Stimulated activated CD8-positive, alpha-beta memory T cell treated with anti-CD3 and anti-CD28 coated beads, Interleukin-2, amount 100 ng/mL, for 48 hours (primary cell): Measurements from ENCODE around the gene ABCC11.
"Not testable (repeated sequence)": the region's sequence is repeated elsewhere in the genome, so short reads cannot be mapped to it uniquely, and the experiment has no call there.

ENCODE experiments used
- DNase-seq, 2 donors: peaks; one replicate each; pipeline ENCODE4 v3.0.0-alpha.2; 2020; ENCODE audit warnings: low read depth in 2 of 2

Gene ABCC11

GRCh38 chr16:48203974-48204824 is 43.1 kb downstream of the ABCC11 start:
- DNase-seq: no peak

GRCh38 chr16:48201515-48202201 is 45.7 kb downstream of the ABCC11 start:
- DNase-seq: no peak

- DNase-seq: no peak
Measured at GRCh38 chr16:48197294-48197693, 50.0 kb downstream of the ABCC11 start.

GRCh38 chr16:48194828-48195556 is 52.3 kb downstream of the ABCC11 start:
- DNase-seq: no peak

- no peak for DNase-seq
Measured at GRCh38 chr16:48193846-48194245, 53.5 kb downstream of the ABCC11 start.

GRCh38 chr16:48188449-48189102 is 58.8 kb downstream of the ABCC11 start:
- no peak for DNase-seq

- no peak for DNase-seq
Measured at GRCh38 chr16:48187779-48188178, 59.6 kb downstream of the ABCC11 start.

- DNase-seq: no peak
Measured at GRCh38 chr16:48184681-48185080, 62.7 kb downstream of the ABCC11 start.

- DNase-seq: no peak
Measured at GRCh38 chr16:48182979-48183537, 64.3 kb downstream of the ABCC11 start.

- not testable (repeated sequence) for DNase-seq
Measured at GRCh38 chr16:48181746-48182520, 65.4 kb downstream of the ABCC11 start.

GRCh38 chr16:48180868-48181480 is 66.4 kb downstream of the ABCC11 start:
- DNase-seq: no peak

- no peak for DNase-seq
Measured at GRCh38 chr16:48176635-48177408, 70.5 kb downstream of the ABCC11 start.

- no peak for DNase-seq
Measured at GRCh38 chr16:48173889-48174288, 73.5 kb downstream of the ABCC11 start.

GRCh38 chr16:48172682-48173081 is 74.7 kb downstream of the ABCC11 start:
- DNase-seq: no peak

GRCh38 chr16:48169896-48170295 is 77.4 kb downstream of the ABCC11 start:
- no peak for DNase-seq

- no peak for DNase-seq
Measured at GRCh38 chr16:48168075-48168474, 79.3 kb downstream of the ABCC11 start.

- DNase-seq: not testable (repeated sequence)
Measured at GRCh38 chr16:48166617-48167016, 80.7 kb downstream of the ABCC11 start.

- no peak for DNase-seq
Measured at GRCh38 chr16:48165961-48166578, 81.3 kb downstream of the ABCC11 start.
